Esophagus muscularis mucosa (tissue), 4 donors: ENCODE measurements around the gene EFNA1.
"Not testable (repeated sequence)": the region's sequence is repeated elsewhere in the genome, so short reads cannot be mapped to it uniquely, and the experiment has no call there.

ENCODE experiments used
- EP300 ChIP-seq: sonication (generic); formaldehyde crosslinking; IDR thresholded peaks from one replicate; pipeline ENCODE4 v1.6.1; 2017; ENCODE audit warnings: antibody characterized with exemption
- POLR2A ChIP-seq: fragments of 450-650 bp; IDR thresholded peaks from one replicate; pipeline ENCODE4 v1.6.1; 2017; ENCODE audit warnings: antibody characterized with exemption, moderate library complexity, mild to moderate bottlenecking, low read depth
- TF ChIP-seq, protein P1 (sequence below), 3 experiments: fragments of 200-600 bp in 2 of 3; fragments of 450-650 bp in 1 of 3; sonication (generic) in 2 of 3; IDR thresholded peaks; one replicate each; pipeline ENCODE4 v1.5.1; 2017 to 2019; ENCODE audit warnings: antibody characterized with exemption in 3 of 3, mild to moderate bottlenecking in 2 of 3, moderate library complexity in 1 of 3

DNA sequence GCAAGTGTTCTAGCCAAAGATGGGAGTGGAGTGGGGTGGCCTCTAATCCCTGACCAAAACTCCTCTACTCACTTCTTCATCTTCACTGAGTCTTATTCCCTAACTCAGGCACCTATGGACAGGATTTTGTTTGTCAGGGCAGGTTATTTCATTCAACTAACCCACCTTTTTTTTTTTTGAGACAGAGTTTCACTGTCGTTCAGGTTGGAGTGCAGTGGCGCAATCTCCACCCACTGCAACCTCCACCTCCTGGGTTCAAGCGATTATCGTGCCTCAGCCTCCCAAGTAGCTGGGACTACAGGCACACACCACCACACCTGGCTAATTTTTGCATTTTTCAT lies 40.4 kb downstream of the EFNA1 start:
- TF ChIP-seq, protein P1, sequence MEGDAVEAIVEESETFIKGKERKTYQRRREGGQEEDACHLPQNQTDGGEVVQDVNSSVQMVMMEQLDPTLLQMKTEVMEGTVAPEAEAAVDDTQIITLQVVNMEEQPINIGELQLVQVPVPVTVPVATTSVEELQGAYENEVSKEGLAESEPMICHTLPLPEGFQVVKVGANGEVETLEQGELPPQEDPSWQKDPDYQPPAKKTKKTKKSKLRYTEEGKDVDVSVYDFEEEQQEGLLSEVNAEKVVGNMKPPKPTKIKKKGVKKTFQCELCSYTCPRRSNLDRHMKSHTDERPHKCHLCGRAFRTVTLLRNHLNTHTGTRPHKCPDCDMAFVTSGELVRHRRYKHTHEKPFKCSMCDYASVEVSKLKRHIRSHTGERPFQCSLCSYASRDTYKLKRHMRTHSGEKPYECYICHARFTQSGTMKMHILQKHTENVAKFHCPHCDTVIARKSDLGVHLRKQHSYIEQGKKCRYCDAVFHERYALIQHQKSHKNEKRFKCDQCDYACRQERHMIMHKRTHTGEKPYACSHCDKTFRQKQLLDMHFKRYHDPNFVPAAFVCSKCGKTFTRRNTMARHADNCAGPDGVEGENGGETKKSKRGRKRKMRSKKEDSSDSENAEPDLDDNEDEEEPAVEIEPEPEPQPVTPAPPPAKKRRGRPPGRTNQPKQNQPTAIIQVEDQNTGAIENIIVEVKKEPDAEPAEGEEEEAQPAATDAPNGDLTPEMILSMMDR (IDR thresholded peaks at IDR 0.05) = not testable (repeated sequence)
- TF ChIP-seq POLR2A, EP300: not testable (repeated sequence)
